GM04504 (cell line): ENCODE measurements around the gene EIF3L.

Source experiments
- DNase-seq: peaks from one replicate; pipeline ENCODE4 v3.0.0-alpha.2; 2012; ENCODE audit warnings: low read depth

Gene EIF3L

GRCh38 chr22:37817705-37818408 lies 31.4 kb upstream of the EIF3L start:
- DNase-seq, result no peak

DNA sequence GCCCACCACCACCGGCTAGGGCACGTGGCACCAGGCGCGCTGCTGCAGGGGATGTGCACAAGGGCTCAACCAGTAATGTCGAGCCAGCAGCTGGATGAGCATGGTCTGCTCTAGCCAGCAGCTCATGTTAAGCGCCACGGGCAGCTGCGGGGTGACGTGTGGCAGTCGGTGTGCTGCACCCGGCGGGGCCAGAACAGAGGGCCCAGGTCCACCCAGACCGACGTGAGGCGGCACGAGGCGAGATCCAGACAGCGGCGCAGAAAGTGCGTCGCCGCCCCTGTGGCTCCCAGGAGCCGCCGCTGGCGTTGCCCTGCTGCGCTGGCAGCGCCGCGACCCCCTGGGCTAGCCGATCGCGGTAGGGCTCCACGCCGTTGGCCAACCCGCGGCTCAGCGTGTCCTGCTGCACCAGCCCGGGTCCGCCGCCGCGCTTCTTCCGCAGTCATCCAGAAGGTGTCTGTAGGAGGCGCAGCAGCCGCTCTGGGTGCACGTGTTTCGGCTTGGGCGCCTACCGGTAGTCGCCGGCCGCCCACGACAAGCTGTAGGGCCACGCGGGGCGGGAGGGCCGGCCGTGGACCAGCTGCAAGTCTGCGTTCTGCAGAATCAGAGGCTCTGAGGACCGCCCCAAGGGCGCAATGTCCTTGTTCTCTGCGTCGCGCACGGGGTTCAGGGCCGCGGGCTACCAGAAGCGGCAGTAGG lies 30.7 kb upstream of the EIF3L start:
- no peak for DNase-seq

- no peak for DNase-seq
Measured at GRCh38 chr22:37819105-37819433, 30.1 kb upstream of the EIF3L start.

DNA sequence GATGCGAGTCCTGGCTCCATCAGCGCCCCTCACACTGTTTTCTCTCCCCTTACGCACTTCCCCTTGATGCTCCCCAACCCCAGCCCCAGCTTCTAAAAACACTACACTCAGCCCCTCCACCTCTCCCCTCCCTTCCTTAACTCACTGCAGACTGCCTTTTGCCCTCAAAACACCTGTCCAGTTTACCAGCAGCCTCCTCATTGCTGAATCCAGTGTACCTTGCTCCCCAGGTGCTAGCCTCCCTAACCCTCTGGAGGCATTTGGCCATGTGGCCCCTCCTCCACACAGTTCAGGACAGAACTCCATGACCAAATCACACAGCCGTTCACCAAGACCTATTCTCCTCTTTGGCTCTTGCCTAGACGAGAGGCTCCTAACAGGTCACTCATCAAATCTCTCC lies 28.9 kb upstream of the EIF3L start:
- DNase-seq, result no peak

- DNase-seq, result no peak
Measured at GRCh38 chr22:37822079-37822833, 27.0 kb upstream of the EIF3L start.

DNA sequence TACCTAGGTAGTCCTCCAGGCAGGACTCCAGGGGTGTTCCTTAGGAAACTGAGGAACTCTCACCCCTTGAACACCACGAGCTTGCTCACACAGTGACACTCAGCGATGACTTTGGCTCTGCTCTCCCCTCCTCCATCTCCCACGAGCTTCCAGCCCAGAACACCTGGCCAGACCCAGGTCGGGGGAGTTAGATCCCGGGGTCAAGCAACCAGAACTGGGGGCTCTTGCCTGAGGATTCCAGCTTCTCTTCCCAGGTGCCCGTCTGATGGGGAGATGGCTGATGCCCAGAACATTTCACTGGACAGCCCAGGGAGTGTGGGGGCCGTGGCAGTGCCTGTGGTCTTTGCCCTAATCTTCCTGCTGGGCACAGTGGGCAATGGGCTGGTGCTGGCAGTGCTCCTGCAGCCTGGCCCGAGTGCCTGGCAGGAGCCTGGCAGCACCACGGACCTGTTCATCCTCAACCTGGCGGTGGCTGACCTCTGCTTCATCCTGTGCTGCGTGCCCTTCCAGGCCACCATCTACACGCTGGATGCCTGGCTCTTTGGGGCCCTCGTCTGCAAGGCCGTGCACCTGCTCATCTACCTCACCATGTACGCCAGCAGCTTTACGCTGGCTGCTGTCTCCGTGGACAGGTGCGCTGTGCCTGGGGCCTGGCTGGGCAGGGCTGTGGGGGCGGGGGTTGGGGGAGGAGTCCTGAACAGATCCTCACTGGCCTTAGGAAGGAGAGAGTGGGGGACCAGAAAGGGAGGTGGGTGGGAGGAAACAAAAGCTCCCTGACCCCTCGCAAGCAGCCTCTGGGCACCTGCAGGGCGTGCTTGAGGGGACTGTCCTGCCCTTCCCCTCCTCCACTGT lies 25.9 kb upstream of the EIF3L start, which contains the start of gene GALR3:
GALR3 (plus strand) TSS at position 249 of the 852 bp plus-strand sequence; CDS start at position 274, 25 bp downstream.
- no peak for DNase-seq

GRCh38 chr22:37824674-37825641 lies 24.3 kb upstream of the EIF3L start:
- no peak for DNase-seq

DNA sequence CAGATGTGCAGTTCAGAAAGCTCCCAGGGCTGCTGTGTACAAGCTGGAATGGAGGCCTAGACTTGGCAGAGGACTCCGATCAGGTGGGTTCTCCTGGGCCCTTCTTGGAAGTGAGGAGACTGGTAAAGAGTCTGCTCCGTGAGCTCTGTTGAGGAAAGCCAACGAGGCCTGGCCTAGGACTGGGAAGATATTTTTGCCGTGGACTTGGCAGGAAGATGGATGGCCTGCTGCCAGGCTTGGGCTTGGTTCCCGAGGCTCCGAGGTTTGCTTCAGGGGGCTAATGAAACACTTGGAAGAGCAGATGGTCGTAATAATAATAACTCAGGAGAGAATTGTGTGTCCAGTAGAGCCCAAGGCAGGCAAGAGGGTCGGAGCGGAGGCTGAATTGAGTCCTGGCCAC lies 22.2 kb upstream of the EIF3L start:
- DNase-seq, result no peak

DNA sequence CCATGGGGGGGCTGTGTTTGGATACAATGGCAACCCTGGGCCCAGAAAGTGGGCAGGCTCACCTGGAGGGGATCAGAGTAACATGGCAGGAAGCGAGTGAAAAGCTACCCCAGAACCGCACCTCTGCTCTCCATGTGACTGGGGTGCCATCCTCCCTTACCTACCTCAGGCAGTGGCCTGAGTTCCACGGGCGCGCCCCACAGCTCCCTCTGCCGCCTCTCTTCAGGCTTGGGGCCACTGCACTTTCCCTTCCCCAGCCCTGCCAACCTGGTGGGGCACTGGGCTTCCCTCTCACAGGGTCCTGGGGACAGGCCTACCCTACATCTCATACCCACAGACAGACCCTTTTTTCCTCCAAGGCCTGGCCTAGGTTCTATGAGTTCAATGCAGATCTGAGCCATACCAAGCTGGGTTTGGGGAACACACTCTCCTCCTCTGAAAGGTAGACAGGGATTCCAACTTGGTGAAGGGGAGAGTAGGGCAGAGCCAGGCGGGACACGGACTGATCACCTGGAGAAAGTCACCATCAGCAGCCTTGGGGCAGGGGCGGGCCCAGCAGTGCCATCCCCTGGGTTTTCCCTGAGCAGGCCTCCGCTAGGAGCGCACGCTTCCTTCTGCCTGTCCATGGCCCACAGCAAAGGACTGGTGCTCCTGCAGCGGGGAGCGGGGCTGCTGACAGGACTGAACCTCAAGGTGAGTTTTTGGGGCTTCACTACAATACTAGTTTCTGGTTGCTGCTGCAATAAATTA lies 19.0 kb upstream of the EIF3L start:
- no peak for DNase-seq

GRCh38 chr22:37831472-37831871 lies 17.7 kb upstream of the EIF3L start:
- DNase-seq, result no peak

GRCh38 chr22:37832022-37832857 lies 17.0 kb upstream of the EIF3L start:
- no peak for DNase-seq

- no peak for DNase-seq
Measured at GRCh38 chr22:37842015-37842793, 7.0 kb upstream of the EIF3L start.

- no peak for DNase-seq
Measured at GRCh38 chr22:37843741-37844089, 5.5 kb upstream of the EIF3L start.

- no peak for DNase-seq
Measured at GRCh38 chr22:37844904-37845329, 4.3 kb upstream of the EIF3L start.

DNA sequence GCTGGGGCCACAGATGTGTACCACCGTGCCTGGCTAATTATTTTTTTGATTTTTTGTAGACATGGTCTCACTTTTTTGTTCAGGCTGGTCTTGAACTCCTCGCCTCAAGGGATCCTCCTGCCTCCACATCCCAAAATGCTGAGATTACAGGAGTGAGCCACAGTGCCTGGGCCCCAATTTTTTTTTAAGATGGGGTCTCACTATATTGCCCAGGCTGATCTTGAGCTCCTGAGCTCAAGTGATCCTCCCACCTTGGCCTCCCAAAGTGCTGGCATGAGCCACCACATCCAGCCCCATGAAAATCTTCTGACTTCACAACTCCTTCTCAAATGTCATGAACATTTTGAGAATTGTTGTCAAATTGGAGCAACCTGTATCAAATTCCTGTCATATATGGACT lies 2.8 kb upstream of the EIF3L start:
- DNase-seq, result no peak

- DNase-seq, result no peak
Measured at GRCh38 chr22:37848587-37849088, 581 bp upstream of the EIF3L start.

- DNase-seq, result no peak
Measured at GRCh38 chr22:37850801-37851200, 1.6 kb downstream of the EIF3L start.

DNA sequence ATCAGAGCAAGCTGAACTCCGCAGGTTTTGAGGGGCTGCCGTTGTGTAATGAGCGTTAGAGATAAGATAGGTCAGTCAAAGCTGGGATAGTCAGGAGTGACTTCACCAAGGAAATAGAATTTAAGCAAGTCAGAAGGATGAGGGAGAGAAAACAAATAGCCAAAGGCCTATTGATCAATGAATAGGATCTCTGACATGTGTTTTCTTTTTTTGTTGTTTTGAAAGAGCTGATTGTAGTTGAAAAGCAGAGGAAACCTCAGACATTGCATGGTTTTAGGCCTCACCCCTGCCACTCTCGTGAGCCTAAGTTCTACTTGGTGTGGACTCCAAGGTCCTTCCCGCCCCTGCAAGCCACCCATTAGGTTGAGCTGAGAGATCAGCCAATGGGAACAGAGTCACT lies 3.2 kb downstream of the EIF3L start:
- DNase-seq, result no peak
